HepG2 (cell line): Measurements from ENCODE around the gene CNP. TPM values are rescaled to one million over a fixed set of nuclear protein-coding genes. Genes with fewer than 3 reads are reported as not detected.

ENCODE experiments used
- ARID2 ChIP-seq: sonication (generic); formaldehyde crosslinking; IDR thresholded peaks from 2 replicates; pipeline ENCODE4 v1.8.1; 2022; ENCODE audit warnings: mild to moderate bottlenecking, missing genetic modification reagents, borderline replicate concordance
- ARID4A ChIP-seq: sonication (generic); formaldehyde crosslinking; IDR thresholded peaks from 2 replicates; pipeline ENCODE4 v1.5.0; 2020; ENCODE audit warnings: mild to moderate bottlenecking, missing genetic modification reagents, borderline replicate concordance
- HNRNPUL1 ChIP-seq: fragments of 200-400 bp; formaldehyde crosslinking; IDR thresholded peaks from 2 replicates; pipeline ENCODE4 v1.6.1; 2017; ENCODE audit warnings: low read depth, mild to moderate bottlenecking, low read length, moderate library complexity
- IRF9 ChIP-seq: sonication (generic); formaldehyde crosslinking; IDR thresholded peaks from 2 replicates; pipeline ENCODE4 v1.8.0; 2022; ENCODE audit warnings: missing genetic modification reagents, mild to moderate bottlenecking, borderline replicate concordance
- IRX3 ChIP-seq: sonication (generic); formaldehyde crosslinking; IDR thresholded peaks from 2 replicates; pipeline ENCODE4 v1.8.1; 2023; ENCODE audit warnings: mild to moderate bottlenecking, low read depth, missing genetic modification reagents, borderline replicate concordance
- NFE2L2 ChIP-seq: fragments of 150-350 bp; IDR thresholded peaks from 2 replicates; pipeline ENCODE4 v1.6.1; 2014; ENCODE audit warnings: low read length
- NFYC ChIP-seq: IDR thresholded peaks from 2 replicates; pipeline ENCODE4 v1.6.1; 2016; ENCODE audit warnings: missing genetic modification reagents, missing compliant biosample characterization
- PLSCR1 ChIP-seq: sonication (generic); formaldehyde crosslinking; IDR thresholded peaks from 2 replicates; pipeline ENCODE4 v1.5.0; 2020; ENCODE audit warnings: missing genetic modification reagents, mild to moderate bottlenecking, borderline replicate concordance
- PRDM4 ChIP-seq: sonication (generic); formaldehyde crosslinking; IDR thresholded peaks from 2 replicates; pipeline ENCODE4 v1.9.0; 2021; ENCODE audit warnings: missing genetic modification reagents, borderline replicate concordance
- ZBTB7B ChIP-seq: sonication (generic); formaldehyde crosslinking; IDR thresholded peaks from 2 replicates; pipeline ENCODE4 v1.4.0; 2020; ENCODE audit warnings: missing genetic modification reagents
- ZNF296 ChIP-seq: sonication (generic); formaldehyde crosslinking; conservative IDR thresholded peaks from 2 replicates; pipeline ENCODE4 v1.5.0; 2020; ENCODE audit warnings: mild to moderate bottlenecking, missing genetic modification reagents
- ZNF350 ChIP-seq: sonication (generic); formaldehyde crosslinking; IDR thresholded peaks from 2 replicates; pipeline ENCODE4 v1.4.0; 2020; ENCODE audit warnings: mild to moderate bottlenecking, low read depth, missing genetic modification reagents, borderline replicate concordance
- ZNF550 ChIP-seq: sonication (generic); formaldehyde crosslinking; IDR thresholded peaks from 2 replicates; pipeline ENCODE4 v1.4.0; 2020; ENCODE audit warnings: mild to moderate bottlenecking, missing genetic modification reagents, borderline replicate concordance
- ZNF574 ChIP-seq: sonication (generic); formaldehyde crosslinking; IDR thresholded peaks from 2 replicates; pipeline ENCODE4 v1.4.0; 2020; ENCODE audit warnings: missing genetic modification reagents
- ZNF598 ChIP-seq: sonication (generic); formaldehyde crosslinking; IDR thresholded peaks from 2 replicates; pipeline ENCODE4 v1.5.1; 2020; ENCODE audit warnings: mild to moderate bottlenecking, missing genetic modification reagents, borderline replicate concordance
- ZSCAN31 ChIP-seq: sonication (generic); formaldehyde crosslinking; IDR thresholded peaks from 2 replicates; pipeline ENCODE4 v1.5.0; 2020; ENCODE audit warnings: low read depth, mild to moderate bottlenecking, missing genetic modification reagents
- polyA plus RNA-seq, 8 experiments: library from polyadenylated mRNA; depleted of rRNA in 3 of 8; stranded (reverse) in 7 of 8; unstranded in 1 of 8; fragments of >200 nt; fragmentation: Illumina TruSeq in 4 of 8; extraction: Trizol in 4 of 8; gene quantifications; 2 replicates each; pipeline versions ENCODE4 v1.2.1 to v1.2.3, GENCODE V29; 2011 to 2016; ENCODE audit warnings: low read depth in 4 of 8, missing spikeins in 1 of 8, mixed read lengths in 1 of 8; ENCODE audit not compliant: insufficient read depth in 1 of 8
- total RNA-seq, 5 experiments: library from RNA; depleted of rRNA; stranded (reverse); fragments of >200 nt; fragmentation: Illumina TruSeq; extraction: Trizol; gene quantifications; 2 replicates each; pipeline ENCODE4 v1.2.3, GENCODE V29; 2016; ENCODE audit warnings: low read depth in 1 of 5

The CNP gene
- total and polyA plus RNA-seq, 2 of the 13 experiments (the other 11 are each of a cell fraction or from before 2014, with no cell fraction given): 97.2 to 161 TPM

GRCh38 chr17:41957031-41957868 lies 9.3 kb upstream of the CNP start (continued):
- peak; percentile 26; the same call in 1 of the 2 replicates for TF ChIP-seq ARID4A (CRISPR knock-in tag)
- 0 out of 2 replicates have a peak, but pooled peaks have one; percentile 36 for TF ChIP-seq ZNF574 (CRISPR knock-in tag)
- TF ChIP-seq ZNF350 (CRISPR knock-in tag): no peak
- TF ChIP-seq NFYC (CRISPR knock-in tag): no peak; the same call in 1 of the 2 replicates
- no peak for TF ChIP-seq PRDM4 (CRISPR knock-in tag)
- TF ChIP-seq HNRNPUL1: no peak
- TF ChIP-seq PLSCR1 (CRISPR knock-in tag): no peak
- no peak for TF ChIP-seq ZNF550
- no peak for TF ChIP-seq ZNF598 (CRISPR knock-in tag)
- no peak for TF ChIP-seq IRX3 (CRISPR knock-in tag)
- TF ChIP-seq ZSCAN31: peak; percentile 49; the same call in 1 of the 2 replicates
- no peak for TF ChIP-seq ZNF296 (CRISPR knock-in tag)
- TF ChIP-seq NFE2L2: no peak
- peak; percentile 67 for TF ChIP-seq ZBTB7B (CRISPR knock-in tag)
- no peak for TF ChIP-seq ARID2 (CRISPR knock-in tag)
- no peak for TF ChIP-seq IRF9
